SH-SY5Y (cell line): ENCODE results near the gene LRRK1.

Source experiments
- GATA2 ChIP-seq: IDR thresholded peaks from 2 replicates; pipeline ENCODE4 v1.6.1; 2011; ENCODE audit warnings: mild to moderate bottlenecking, low read depth, low read length
- GATA3 ChIP-seq: IDR thresholded peaks from 2 replicates; pipeline ENCODE4 v1.6.1; 2011; ENCODE audit warnings: low read depth, mild to moderate bottlenecking, low read length, moderate library complexity

LRRK1 gene

DNA sequence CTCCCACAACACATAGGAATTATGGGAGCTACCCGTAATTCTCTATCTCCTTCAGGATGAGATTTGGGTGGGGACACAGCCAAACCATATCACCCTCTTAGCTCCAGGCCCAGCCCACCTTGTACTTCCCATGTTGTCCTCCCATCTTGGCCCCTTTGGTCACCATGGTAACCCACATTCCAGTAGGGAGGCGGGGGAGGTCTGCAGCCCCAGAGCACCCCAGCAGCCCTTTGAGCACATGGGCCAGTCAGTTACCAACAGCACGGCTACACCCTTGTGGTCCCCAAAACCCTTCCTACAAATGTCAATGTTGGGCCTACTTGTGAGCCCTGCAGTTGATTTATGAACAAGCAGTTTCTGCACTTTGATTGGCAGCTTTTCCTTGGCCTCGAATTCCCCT is 84.5 kb downstream of the LRRK1 start:
- TF ChIP-seq GATA3 (no peak), GATA2 (no peak)

DNA sequence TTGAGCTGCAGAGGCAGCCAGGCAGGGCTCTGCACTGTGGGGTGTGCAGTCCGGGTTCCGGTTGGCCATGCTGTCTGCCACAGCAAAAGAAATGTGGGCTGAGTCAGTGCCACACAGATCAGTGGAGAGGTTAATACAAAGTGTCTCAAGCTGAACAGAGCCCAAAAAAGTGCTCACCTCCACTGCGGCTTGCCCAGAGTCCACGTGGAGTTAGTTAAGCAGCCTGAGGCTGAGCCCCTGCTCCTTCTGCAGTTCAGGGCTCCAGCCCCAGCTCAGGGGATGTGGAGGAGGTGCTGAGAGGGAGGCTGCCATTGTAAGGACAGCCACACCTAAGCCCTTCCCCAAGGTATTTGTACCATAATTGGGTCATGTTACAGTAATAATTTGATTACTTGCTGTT is 85.3 kb downstream of the LRRK1 start:
- TF ChIP-seq GATA3 (no peak), GATA2 (no peak)

DNA sequence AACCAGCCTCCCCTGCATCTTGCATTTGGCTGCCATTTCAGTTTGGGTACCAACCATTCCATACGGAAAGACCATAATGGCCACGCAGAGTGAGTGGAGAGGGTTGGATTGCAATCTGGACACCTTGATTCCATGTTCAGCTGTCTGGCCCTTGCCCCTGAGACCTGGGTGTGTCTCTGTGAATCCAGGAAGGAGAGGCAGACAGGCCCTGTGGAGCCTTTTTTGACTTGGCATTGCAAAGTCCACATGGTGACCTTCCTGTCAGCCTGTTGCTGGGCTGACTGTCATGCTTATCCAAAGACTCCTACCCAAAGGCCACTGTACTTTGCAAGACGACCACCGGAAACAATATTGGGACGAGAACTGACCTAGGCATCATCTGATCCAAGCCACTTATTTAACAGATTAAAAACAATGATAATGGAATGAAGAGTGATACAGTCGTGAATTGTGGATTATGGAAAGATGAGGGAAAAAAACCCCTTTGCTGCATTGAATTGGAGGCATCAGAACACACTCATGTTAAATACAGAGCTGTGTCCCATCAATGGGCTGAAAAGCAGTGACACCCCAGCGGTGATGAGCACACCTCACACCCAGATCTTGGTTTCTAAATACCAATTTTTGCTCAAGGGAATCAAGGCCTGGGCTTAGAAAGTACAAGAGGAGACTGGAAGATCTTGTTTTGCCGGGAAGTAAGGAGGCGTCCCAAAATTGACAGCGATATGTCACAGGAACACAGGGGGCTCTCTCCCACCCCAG is 86.0 kb downstream of the LRRK1 start:
- no peak for TF ChIP-seq GATA3
- TF ChIP-seq GATA2 = no peak

DNA sequence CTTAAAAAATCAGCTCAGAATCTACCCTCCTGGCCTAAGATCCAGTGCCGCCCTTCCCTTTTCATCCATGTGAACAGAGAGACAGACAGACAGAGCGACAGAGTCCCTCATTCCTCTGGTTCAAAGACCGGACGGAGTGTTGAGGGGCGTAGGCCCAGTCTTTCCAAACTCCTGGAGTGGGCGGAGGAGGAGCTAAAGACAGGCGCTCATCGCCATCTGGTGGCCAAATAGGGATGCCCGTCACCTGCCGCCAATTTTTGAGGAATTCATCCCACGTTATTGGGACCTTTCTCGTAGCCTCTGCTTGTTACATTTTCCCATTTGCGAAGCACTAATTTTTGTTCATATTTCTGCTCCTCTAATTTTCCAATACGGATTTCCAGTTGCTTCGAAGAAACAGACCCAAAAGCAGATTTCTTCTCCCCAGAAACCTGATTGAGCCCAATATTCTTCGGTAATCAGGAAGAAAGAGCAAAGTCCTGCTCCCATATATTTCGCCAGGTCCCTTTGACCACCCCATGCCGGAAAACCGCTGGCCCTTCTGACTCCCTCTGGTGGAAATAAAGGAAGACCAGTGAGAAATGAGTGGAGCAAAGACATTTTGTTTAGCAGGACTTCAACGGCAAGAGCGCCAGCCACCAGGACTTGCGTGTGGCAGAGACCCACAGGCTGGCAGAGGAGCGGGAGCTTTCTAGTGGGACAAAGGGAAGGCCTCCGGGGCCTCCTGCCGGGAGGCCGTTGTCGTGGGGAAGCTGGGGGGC is 88.0 kb downstream of the LRRK1 start:
- TF ChIP-seq GATA2 (no peak), GATA3 (no peak)

DNA sequence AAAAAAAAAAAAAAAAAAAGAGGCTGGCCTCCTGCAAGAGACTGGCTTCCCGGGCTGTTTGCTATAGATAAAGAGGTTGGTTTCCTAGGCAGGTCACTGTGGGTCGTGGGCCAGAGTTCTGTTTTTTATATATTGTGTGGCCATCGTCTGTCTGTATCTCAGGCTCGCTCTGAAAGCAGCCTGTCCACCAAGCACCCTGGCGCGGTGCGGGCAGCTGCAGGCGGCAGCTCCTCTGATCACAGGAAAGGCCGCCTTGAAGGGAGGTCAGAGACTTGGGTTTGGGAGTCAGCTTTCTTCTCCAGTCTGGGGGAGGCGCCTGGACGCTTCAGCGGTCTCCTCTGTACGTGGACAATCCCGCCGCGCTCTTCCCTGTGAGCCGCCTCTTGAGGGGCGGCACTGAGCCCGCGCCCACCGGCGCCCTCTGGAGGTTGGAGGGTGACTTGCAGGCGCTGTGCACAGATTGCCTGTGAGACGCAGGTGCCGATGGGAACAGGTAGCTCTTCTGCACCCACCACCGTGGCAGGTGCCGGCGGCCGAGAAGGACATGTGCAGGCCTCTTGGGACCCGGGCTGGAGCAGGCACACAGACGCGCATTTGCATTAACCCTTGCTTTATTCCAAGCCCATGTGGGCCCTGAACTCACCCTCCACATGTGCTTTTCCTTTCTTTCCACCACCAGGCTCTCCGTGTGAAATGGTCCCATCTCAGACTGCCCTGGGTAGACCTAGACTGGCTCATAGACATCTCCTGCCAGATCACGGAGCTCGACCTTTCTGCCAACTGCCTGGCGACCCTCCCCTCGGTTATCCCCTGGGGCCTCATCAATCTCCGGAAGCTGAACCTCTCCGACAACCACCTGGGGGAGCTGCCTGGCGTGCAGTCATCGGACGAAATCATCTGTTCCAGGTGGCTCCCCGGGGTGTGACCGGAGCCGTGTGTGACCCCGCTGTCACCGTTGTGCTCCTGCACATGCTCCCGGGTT is 89.3 kb downstream of the LRRK1 start:
- no peak for TF ChIP-seq GATA2
- no peak for TF ChIP-seq GATA3

DNA sequence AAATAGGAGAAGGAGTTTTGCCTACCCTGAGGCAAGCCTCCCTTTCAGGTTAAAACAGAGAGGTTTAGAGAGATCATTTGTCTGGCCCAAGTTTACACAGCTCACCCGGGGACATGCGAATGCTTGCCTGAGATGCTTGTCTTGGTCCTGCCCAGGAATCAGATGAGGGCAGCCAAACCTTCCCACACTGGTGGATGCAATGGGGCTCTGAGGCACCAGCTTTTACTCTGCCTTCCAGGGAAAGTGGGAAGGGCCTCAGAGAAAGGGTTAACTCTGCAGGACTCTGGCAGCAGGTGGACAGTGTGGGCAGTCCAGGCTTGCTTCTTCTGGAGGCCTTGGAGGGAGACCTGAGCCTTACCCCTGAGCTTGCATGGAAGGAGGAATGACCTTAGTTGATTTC is 90.0 kb downstream of the LRRK1 start:
- TF ChIP-seq GATA3 (no peak), GATA2 (no peak)

DNA sequence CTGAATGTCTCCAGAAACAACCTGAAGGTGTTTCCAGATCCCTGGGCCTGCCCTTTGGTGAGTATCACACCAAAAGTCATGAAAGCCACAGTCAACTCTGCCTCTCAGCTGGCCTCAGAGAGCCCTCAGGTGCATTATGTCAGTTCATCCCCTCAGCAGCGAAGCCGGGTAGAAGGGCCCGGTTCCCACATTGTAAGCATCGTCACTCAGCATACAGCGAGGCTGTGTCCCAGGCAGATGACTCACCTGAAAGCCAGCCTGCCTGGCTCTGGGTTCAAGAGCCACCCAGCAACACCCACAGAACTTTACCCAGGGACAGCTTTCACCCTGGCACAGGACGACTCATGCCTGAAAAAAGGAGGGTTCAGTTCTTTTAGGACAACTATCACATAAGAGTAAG is 91.6 kb downstream of the LRRK1 start:
- TF ChIP-seq GATA3 (no peak), GATA2 (no peak)

DNA sequence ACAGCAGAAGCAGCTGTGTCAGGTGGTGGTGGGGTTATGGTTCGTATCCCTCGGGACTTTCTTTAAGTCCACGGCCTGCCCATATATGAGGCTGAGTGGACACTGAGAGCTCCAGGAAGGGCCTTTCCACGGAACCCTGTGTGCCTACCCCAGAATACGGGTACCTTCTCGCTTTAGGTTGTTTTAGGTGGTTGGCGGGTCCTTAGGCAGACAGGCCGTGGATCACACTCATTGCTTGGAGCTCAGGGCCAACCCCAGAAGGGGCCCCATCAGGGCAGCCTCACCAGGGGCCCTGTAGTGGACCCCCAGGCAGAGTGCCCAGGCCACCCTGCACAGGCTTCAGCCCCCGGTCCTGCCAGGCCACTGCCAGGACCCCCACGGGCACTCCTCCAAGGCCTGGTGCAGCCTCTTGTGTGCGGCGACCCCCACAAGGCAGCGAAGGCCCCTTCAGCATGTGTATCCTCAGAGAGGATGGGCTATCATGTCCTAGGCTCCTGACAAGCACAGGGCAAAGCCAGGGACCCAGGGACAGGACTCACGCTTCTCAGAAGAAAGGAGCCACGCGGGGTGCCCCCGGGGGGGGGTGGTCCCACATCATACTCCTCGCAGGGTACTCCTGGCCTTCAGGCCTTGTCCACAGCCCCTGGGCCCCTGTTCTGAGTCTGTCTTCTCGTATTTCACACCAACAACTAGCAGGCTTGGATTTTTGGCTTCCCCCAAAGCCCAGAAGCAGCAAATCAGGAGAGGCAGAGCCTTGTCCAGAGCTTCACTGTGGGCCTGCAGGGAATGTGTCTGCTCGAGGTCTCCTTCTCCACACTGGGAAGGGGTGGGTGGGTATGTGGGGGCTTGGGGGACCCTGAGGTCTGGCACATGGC is 93.4 kb downstream of the LRRK1 start:
- no peak for TF ChIP-seq GATA2
- TF ChIP-seq GATA3 = no peak

DNA sequence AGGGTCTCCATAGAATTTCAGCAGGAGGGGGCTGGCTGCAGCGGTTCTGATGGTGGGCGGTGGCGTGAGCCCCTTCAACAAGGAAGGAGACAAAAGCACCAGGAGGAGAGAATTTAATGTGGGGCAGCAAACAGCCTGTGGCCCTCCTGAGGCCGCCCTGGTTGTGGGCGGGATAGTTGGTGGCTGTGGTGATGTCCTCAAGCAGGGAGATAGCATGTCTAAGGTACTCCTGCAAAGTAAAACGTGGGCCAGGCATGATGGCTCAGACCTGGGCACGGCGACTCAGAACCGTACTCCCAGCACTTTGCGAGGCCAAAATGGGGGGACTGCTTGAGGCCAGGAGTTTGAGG is 94.0 kb downstream of the LRRK1 start:
- TF ChIP-seq GATA2 (no peak), GATA3 (no peak)

DNA sequence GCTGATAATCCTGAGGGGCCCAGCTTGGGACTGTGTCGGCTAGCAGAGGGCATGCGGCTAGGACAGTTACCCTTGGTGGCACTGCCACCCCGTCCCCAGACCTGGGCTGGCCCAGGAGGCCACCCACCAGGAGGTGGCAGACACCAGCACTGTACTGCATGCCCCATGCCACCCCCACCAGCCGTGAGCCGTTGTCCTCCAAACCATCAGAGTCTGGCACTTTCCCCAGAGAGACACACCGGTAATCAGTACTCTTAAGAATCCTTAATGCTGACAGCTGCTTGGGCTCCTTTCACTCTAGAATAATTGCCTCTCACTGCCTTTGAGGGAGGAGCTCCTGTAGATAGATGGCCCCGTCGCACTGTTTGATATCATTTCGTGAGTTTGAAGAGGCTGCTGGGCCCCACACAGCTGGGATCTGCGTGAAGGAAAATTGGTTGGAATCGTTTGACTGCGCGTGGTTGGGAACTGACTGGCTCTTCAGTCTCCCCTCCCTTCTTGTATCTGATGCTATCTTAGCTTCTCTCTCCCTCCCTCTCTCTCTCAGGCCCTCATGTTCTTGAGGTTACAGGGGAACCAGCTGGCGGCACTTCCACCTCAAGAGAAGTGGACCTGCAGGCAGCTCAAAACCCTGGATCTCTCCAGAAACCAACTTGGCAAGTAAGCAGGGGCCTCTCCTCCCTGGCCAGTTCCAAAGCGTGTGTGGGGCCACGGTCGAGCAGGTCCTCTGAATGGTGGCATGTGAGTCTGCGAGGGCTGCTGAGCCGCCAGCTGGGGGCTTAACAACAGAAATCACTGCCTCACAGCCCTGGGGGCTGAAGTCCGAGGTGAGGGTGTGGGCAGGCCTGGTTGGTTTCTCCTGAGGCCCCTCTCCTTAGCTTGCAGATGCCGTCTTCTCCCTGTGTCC is 94.9 kb downstream of the LRRK1 start:
- TF ChIP-seq GATA2 (no peak), GATA3 (no peak)

DNA sequence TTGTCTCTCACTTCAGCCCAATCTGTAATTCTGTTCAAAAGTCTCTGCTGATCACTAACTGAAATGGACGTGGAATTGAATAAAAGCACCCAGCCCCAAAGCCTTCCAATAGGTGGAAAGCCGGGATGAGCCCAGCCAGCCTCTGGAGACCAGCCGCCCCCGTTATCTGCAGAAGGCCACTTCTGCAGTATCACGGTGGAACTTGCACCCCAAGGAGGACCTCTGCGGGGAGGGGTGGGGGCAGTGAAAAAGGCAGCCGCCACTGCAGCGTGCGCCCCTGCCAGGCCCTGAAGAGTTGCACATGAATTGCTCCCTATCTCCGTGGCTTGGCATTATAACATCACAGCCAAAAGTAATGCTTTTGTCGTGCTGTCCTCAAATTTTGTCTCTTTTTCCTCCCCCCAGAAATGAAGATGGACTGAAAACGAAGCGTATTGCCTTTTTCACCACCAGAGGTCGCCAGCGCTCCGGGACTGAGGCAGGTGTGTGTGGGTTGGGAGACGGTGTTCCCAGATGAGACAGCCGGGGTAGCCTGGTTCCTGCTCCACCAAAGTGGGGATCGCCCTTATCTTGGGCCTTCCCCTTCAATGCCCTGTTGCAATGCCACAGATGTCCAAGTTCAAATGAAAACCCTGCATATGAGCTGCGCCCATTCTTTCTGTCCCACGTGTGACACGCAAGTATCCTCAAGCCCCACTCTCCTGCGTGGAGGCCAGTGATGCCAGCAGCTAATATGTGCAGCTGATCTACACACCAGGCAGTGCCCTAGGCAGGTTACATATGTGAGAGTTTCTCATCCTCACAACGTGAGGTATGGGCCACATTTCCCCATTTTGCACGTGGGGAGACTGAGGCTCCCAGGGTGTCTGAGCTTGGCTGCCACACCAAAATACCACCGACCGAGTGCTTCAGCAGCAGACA is 96.0 kb downstream of the LRRK1 start:
- no peak for TF ChIP-seq GATA3
- no peak for TF ChIP-seq GATA2
